Endothelial cell (in vitro differentiated cells): ENCODE data around the gene SCN3A. TPM values are rescaled to one million over a fixed set of nuclear protein-coding genes. Genes with fewer than 3 reads are reported as not detected.

Experiments used
- DNase-seq: peaks from one replicate; pipeline ENCODE4 v3.0.0; 2021; ENCODE audit warnings: low spot score
- H3K27ac Mint-ChIP-seq: one replicate; pipeline ENCODE4 v1.8.0; 2021; ENCODE audit warnings: mixed read lengths, inconsistent platforms; ENCODE audit not compliant: unreplicated experiment
- H3K27me3 Mint-ChIP-seq: one replicate; pipeline ENCODE4 v1.8.0; 2021; ENCODE audit warnings: mild to moderate bottlenecking, moderate library complexity, mixed read lengths, inconsistent platforms; ENCODE audit not compliant: unreplicated experiment
- H3K36me3 Mint-ChIP-seq: one replicate; pipeline ENCODE4 v1.8.0; 2021; ENCODE audit warnings: mild to moderate bottlenecking, low read depth, mixed read lengths, inconsistent platforms; ENCODE audit not compliant: unreplicated experiment
- H3K4me1 Mint-ChIP-seq: one replicate; pipeline ENCODE4 v1.8.0; 2021; ENCODE audit warnings: mild to moderate bottlenecking, mixed read lengths, inconsistent platforms; ENCODE audit not compliant: unreplicated experiment
- H3K4me3 Mint-ChIP-seq: one replicate; pipeline ENCODE4 v1.8.0; 2021; ENCODE audit warnings: mild to moderate bottlenecking, mixed read lengths, inconsistent platforms; ENCODE audit not compliant: unreplicated experiment
- H3K9me3 Mint-ChIP-seq: one replicate; pipeline ENCODE4 v1.8.0; 2021; ENCODE audit warnings: mixed read lengths, inconsistent platforms; ENCODE audit not compliant: unreplicated experiment
- CTCF ChIP-seq: fragments of 200-600 bp; sonication (generic); IDR thresholded peaks from one replicate; pipeline ENCODE4 v1.5.0; 2021; ENCODE audit warnings: antibody characterized with exemption; ENCODE audit not compliant: unreplicated experiment
- total RNA-seq: library from RNA; stranded (reverse); fragmentation: NEBNext Ultra II Directional; extraction: Animal tissue kit (Norgen Biotek cat#: 25700); gene quantifications from one replicate; pipeline ENCODE4 v1.2.1, GENCODE V29; 2021; ENCODE audit not compliant: unreplicated experiment

Gene SCN3A
- total RNA-seq, 1 donor from 2014 or later, result 0.38 TPM

DNA sequence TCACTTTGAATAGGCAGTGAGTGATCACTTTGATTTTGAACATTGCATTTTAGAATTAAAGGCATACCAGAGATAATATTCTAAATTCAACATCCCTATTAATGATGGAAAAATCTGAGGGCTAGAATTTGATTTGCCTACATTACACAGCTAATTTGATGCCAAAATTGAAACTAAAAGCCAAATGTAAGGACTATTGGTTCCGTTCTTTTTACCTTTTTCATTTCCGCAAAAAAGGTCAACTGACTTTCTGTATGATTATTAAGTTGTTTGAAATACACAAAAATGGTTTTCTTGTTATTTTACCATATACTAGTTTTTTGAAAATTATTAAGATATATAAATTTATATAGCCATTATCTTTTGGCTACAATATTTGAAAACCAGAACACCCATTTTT lies 117.5 kb downstream of the SCN3A start:
- no peaks in the 10 kb centered on the region for H3K9me3 Mint-ChIP-seq
- H3K36me3 Mint-ChIP-seq, result no peaks in the 10 kb centered on the region
- no peaks in the 10 kb centered on the region for H3K4me1 Mint-ChIP-seq
- H3K27me3 Mint-ChIP-seq, result no peaks in the 10 kb centered on the region
- H3K4me3 Mint-ChIP-seq, result no peak overlapping the region
- DNase-seq, result no peak
- H3K27ac Mint-ChIP-seq, result no peak overlapping the region
- TF ChIP-seq CTCF, result no peak

DNA sequence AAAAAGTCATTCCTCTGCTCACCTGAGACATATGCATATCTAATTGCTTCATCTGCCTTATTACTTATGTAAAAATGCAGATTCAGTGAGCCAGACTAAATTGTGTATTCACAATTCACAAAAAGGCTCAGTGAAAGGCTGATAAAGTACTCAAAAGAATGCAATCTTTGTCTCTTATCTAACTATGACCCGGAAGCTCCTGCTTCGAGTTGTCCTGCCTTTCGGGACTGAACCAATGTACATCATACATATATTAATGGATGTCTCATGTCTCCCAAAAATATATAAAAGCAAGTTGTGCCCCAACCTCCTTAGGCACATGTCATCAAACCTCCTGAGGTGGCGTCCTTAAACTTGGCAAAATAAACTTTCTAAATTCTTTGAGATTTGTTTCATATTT lies 120.5 kb downstream of the SCN3A start:
- Mint-ChIP-seq H3K9me3 (no peaks in the 10 kb centered on the region), H3K4me3 (no peak overlapping the region), H3K4me1 (no peaks in the 10 kb centered on the region), H3K27me3 (no peaks in the 10 kb centered on the region), H3K36me3 (no peaks in the 10 kb centered on the region), H3K27ac (no peak overlapping the region)
- no peak for TF ChIP-seq CTCF
- no peak for DNase-seq

DNA sequence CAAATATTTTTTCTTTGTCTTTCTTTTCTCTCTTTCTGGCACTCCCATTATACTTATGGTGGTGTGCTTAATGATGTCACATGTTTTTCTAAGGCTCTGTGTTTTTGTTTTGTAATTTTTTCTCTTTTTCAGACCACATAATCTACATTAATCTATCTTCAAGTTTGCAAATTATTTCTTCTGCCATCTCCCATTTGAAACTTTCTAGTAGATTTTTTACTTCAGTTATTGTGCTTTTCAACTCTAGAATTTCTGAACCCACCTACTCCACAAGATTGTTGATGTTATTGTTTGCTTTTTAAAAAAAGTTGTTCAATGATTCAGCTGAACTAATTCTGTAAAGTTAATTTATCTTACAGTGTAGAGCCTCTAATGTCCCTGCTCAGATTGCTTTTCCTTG lies 121.4 kb downstream of the SCN3A start:
- Mint-ChIP-seq H3K36me3 (no peaks in the 10 kb centered on the region), H3K9me3 (no peaks in the 10 kb centered on the region), H3K27ac (no peak overlapping the region), H3K27me3 (no peaks in the 10 kb centered on the region), H3K4me3 (no peak overlapping the region), H3K4me1 (no peaks in the 10 kb centered on the region)
- no peak for TF ChIP-seq CTCF
- no peak for DNase-seq

- H3K36me3 Mint-ChIP-seq, result no peaks in the 10 kb centered on the region
- DNase-seq, result no peak
- TF ChIP-seq CTCF, result no peak
- no peaks in the 10 kb centered on the region for H3K9me3 Mint-ChIP-seq
- no peaks in the 10 kb centered on the region for H3K4me1 Mint-ChIP-seq
- no peaks in the 10 kb centered on the region for H3K27me3 Mint-ChIP-seq
- no peak overlapping the region for H3K4me3 Mint-ChIP-seq
- no peak overlapping the region for H3K27ac Mint-ChIP-seq
These were observed 122.6 kb downstream of the SCN3A start for GRCh38 chr2:165081276-165081675.

GRCh38 chr2:165079432-165079831 lies 124.4 kb downstream of the SCN3A start:
- Mint-ChIP-seq H3K27me3 (no peaks in the 10 kb centered on the region), H3K4me1 (no peaks in the 10 kb centered on the region), H3K9me3 (no peaks in the 10 kb centered on the region), H3K27ac (no peak overlapping the region), H3K36me3 (no peaks in the 10 kb centered on the region), H3K4me3 (no peak overlapping the region)
- no peak for DNase-seq
- TF ChIP-seq CTCF, result no peak
